Stomach (tissue), 4 donors: ENCODE results near the gene TBRG1.

Source experiments
- CTCF ChIP-seq, 7 experiments: fragments of 450-650 bp in 4 of 7; fragments of 200-600 bp in 3 of 7; sonication (generic) in 3 of 7; IDR thresholded peaks; one replicate each; pipeline ENCODE4 v1.5.1; 2016 to 2019; ENCODE audit warnings: antibody characterized with exemption in 7 of 7, control low read depth in 2 of 7, mild to moderate bottlenecking in 1 of 7
- EP300 ChIP-seq: sonication (generic); formaldehyde crosslinking; IDR thresholded peaks from one replicate; pipeline ENCODE4 v1.6.1; 2017; ENCODE audit warnings: antibody characterized with exemption
- POLR2A ChIP-seq, 4 donors: fragments of 450-650 bp; IDR thresholded peaks; one replicate each; pipeline ENCODE4 v1.6.1; 2016; ENCODE audit warnings: antibody characterized with exemption in 4 of 4, control low read depth in 2 of 4, mild to moderate bottlenecking in 1 of 4, moderate library complexity in 1 of 4
- POLR2AphosphoS5 ChIP-seq, 3 donors: sonication (generic); formaldehyde crosslinking; IDR thresholded peaks; one replicate each; pipeline ENCODE4 v1.6.1; 2016; ENCODE audit warnings: antibody characterized with exemption in 3 of 3

DNA sequence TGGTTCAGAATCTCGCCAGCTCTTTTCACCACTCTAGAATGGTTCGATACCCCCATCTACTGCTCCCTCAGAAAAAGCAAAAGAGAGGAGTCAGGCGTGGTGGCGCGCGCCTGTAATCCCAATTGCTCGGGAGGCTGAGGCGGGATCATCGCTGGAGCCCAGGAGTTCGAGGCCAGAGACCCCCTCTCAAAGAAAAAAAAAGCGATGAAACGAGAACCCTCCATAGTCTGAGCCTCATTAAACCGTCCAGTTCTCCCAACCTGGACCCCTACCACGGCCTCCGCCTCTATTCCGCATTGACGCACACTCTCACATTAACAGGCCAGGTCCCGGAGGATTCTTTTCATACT lies 51.5 kb downstream of the TBRG1 start:
- TF ChIP-seq CTCF (IDR thresholded peaks at IDR 0.05): no peak
- no peak for TF ChIP-seq POLR2A (IDR thresholded peaks at IDR 0.05)
- no peak for TF ChIP-seq EP300
- no peak for TF ChIP-seq POLR2AphosphoS5 (IDR thresholded peaks at IDR 0.05)
